ENCODE results near the gene NHERF2. TPM values are rescaled to one million over a fixed set of nuclear protein-coding genes. Genes with fewer than 3 reads are reported as not detected.

The NHERF2 gene
- total RNA-seq (2022; extraction: Qiagen RNA extraction): 43.6 to 63.6 TPM (median 62.0 TPM) in 5 replicates

GRCh38 chr16:2026461-2027023 lies at the start of gene NHERF2:
Gene NHERF2, plus strand, starts transcription at chr16:2026902. Its CDS starts 104 bp downstream, at chr16:2027006.

DNA sequence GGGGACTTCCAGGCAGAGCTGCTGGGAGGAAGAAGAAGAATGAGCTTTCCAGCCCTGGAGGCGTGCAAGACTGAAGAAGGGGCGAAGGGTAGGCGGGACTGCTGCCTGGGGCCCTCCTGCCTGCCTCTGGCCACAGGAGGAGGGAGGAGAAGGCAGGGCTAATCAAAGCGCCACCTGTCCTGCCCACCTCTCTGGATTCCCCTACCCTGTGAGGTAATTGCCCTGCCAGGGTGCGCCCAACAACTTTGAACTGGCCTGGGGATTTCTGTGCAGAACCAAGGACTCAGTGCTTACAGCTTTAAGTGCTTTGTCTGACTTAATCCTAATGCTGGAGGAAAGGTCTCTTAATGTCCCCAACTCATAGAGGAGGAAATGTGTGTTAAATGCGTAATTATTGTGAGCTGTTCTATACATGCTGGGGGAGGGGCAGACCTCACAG lies 45.3 kb upstream of the NHERF2 start, which contains the start of gene NOXO1:
Gene NOXO1 (minus strand): TSS at position 72 of the 439 bp plus-strand sequence. CDS start 290 bp downstream, outside the sequence.

GRCh38 chr16:1983544-1984346 lies 43.0 kb upstream of the NHERF2 start, which contains the start of gene GFER:
Gene GFER, plus strand, starts transcription at chr16:1984193. Its CDS starts 26 bp downstream, at chr16:1984219.

DNA sequence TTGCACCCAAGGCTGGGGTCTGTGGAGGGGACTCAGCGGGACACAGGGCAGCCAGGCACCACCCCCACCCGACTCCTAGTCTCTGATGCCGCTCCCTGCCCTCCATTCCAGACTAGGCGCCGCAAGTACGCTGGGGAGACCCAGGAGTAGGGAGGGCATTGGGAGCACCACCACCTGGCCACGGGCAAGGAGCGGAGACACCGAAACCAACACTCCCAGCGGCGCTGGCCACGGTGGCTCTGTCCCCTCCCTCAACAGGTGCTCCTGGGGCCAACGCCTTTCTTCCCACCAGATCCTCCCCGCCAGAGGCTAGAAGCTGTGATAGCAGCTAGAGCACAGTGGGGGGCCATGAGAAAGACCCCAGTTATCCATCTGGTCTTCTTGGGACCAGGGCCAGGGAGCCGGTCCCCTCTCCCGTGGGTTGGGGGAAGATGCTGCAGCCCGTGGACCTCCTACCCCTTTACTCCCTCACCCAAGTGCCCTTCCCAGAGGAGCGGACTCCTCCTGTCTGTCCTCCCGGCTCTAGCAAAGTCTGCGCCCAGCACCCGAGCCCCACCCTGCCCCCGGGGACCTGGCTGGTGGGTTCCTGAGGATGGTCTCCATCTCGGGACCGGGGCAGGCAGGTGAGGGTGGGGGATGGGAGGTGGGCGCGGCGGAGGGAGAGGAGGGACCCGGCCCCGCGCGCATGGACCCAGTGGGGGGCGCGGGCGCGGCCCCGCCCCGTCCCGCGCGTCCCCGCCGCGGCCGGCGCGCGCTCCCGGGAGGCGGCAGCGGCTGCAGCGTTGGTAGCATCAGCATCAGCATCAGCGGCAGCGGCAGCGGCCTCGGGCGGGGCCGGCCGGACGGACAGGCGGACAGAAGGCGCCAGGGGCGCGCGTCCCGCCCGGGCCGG lies 37.2 kb upstream of the NHERF2 start, which contains the start of gene SYNGR3:
Gene SYNGR3 (plus strand): TSS at position 762 of the 892 bp plus-strand sequence. CDS start 133 bp downstream, outside the sequence.

DNA sequence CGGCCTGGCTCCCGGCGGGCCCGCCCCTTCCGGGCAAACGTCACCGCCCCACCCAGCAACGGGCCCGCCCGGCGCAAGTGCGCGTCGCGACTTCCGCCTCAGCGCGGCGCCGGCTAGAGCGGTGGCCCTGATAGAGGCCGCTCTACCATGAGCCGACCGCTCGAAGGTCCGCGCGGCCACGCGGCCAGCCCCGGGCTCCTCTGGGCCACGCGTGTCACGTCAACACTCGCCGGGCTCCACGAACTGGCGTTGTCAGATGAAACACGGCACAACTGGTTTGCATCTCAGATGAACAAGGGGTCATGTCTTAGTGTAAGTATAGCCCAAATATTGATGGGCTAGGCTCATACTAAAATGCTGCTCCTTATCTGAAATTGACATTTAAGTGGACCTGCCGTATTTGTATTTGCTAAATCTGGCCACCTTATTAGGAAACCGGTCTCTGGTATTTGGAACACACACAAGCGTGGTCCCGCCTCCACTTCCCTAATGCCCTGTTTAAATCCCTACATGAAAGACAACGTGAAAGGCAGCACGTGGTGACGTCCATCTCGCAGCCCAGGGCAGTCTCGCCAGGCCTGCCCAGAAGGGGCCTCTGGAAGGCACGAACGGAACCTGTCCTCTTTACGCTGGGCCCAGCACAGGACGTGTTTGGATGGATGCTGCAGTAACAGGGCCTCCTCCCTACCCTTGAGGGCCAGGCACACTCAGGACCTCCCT lies 16.8 kb upstream of the NHERF2 start, which contains the start of gene ZNF598:
Gene ZNF598 (minus strand): TSS at position 31 of the 720 bp plus-strand sequence.

DNA sequence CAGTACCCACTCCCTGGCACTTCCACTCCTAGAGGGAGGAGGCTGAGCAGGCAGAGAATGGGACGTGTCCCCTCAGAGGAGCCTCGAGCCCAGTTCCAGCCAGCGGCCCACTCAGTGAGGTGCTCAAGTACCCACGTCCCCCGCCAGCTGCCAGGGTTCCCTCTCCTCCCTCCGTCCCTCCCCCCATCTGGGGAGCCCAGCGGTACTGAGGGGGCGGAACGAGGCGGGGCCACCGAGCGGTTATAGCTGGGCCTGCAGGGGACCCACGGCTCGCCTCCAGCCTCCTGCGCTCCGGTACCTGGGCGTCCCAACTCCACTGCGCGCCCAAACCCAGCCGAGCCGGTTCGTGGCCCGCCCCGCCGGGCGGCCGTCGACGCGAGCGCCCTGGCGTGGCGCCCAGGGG lies 7.2 kb upstream of the NHERF2 start, which contains the start of gene NPW:
Gene NPW (plus strand): TSS at position 268 of the 403 bp plus-strand sequence.

DNA sequence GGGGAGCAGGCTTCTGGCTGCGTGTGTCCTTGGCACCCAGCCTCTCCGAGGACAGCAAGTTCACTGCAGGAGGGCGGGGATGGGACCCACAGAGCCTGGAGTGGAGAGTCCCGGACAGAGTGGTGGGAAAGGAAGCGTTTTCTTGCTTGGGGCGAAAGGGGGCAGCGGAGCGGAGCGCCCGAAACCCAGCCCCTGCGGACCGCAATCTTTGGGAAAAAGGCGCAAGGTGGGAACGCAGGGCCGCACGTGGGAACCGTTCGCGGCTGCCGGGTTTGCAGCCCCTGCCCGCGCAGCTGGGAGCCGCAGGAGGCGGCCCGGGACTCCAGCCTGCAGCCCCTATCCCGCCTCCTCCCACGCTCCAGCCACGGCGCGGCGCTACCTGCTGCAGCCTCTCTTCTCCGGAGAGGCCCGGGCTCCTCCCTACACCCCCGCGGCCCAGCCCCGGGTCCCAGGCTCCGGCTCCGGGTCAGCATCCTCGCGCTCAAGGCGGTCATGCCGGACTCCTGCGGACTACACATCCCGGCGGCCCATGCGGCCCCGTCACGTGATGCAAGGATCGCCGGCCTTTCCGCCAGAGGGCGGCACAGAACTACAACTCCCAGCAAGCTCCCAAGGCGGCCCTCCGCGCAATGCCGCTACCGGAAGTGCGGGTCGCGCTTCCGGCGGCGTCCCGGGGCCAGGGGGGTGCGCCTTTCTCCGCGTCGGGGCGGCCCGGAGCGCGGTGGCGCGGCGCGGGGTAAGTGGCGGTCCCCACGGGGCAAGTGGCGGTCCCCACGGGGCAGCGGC lies 20.8 kb downstream of the NHERF2 start, which contains the start of the genes NTHL1 and TSC2:
Gene NTHL1 (minus strand): TSS at position 505 of the 786 bp plus-strand sequence. CDS start 11 bp downstream, at position 494.
Gene TSC2 (plus strand): TSS at position 656 of the 786 bp plus-strand sequence. CDS start 631 bp downstream, outside the sequence.

Other genes with a start within 250 kb of the NHERF2 start
- gene SPSB3, start 244.3 kb upstream of the NHERF2 start, total RNA-seq (2022; extraction: Qiagen RNA extraction): 15.2 to 28.8 TPM (median 25.6 TPM) in 5 replicates
- gene NUBP2, start 243.9 kb upstream of the NHERF2 start, total RNA-seq (2022; extraction: Qiagen RNA extraction): 57.1 to 94.6 TPM (median 90.2 TPM) in 5 replicates
- 0.04 to 0.13 TPM (median 0.08 TPM) in 3 of 5 replicates, not detected in the others for gene IGFALS, start 233.2 kb upstream of the NHERF2 start, total RNA-seq (2022; extraction: Qiagen RNA extraction)
- gene HAGH, start 200.1 kb upstream of the NHERF2 start, total RNA-seq (2022; extraction: Qiagen RNA extraction): 58.3 to 76.8 TPM (median 69.0 TPM) in 5 replicates
- gene FAHD1, start 199.7 kb upstream of the NHERF2 start, total RNA-seq (2022; extraction: Qiagen RNA extraction): 47.7 to 53.9 TPM (median 52.3 TPM) in 5 replicates
- 1.7 to 2.3 TPM (median 1.9 TPM) in 5 replicates for gene MEIOB, start 154.7 kb upstream of the NHERF2 start, total RNA-seq (2022; extraction: Qiagen RNA extraction)
- gene HS3ST6, start 108.5 kb upstream of the NHERF2 start, total RNA-seq (2022; extraction: Qiagen RNA extraction): 1.6 to 3.9 TPM (median 3.0 TPM) in 5 replicates
- 25.7 to 36.5 TPM (median 34.4 TPM) in 5 replicates for gene MSRB1, start 83.7 kb upstream of the NHERF2 start, total RNA-seq (2022; extraction: Qiagen RNA extraction)
- gene RPL3L, start 72.2 kb upstream of the NHERF2 start, total RNA-seq (2022; extraction: Qiagen RNA extraction): not detected in 5 replicates
- gene NDUFB10, start 67.4 kb upstream of the NHERF2 start, total RNA-seq (2022; extraction: Qiagen RNA extraction): 230 to 308 TPM (median 254 TPM) in 5 replicates
- 3,823 to 5,639 TPM (median 5,518 TPM) in 5 replicates for gene RPS2, start 62.1 kb upstream of the NHERF2 start, total RNA-seq (2022; extraction: Qiagen RNA extraction)
- gene RNF151, start 60.0 kb upstream of the NHERF2 start, total RNA-seq (2022; extraction: Qiagen RNA extraction): 0.10 TPM in 1 of 5 replicates, not detected in the others
- 32.8 to 46.2 TPM (median 39.0 TPM) in 5 replicates for gene TBL3, start 54.8 kb upstream of the NHERF2 start, total RNA-seq (2022; extraction: Qiagen RNA extraction)
- 0.09 to 0.52 TPM (median 0.21 TPM) in 5 replicates for gene NOXO1, start 45.4 kb upstream of the NHERF2 start, total RNA-seq (2022; extraction: Qiagen RNA extraction)
- gene GFER, start 42.7 kb upstream of the NHERF2 start, total RNA-seq (2022; extraction: Qiagen RNA extraction): 21.3 to 45.6 TPM (median 42.0 TPM) in 5 replicates
- gene SYNGR3, start 36.9 kb upstream of the NHERF2 start, total RNA-seq (2022; extraction: Qiagen RNA extraction): 5.5 to 9.7 TPM (median 8.2 TPM) in 5 replicates
- 45.4 to 65.2 TPM (median 62.1 TPM) in 5 replicates for gene ZNF598, start 17.1 kb upstream of the NHERF2 start, total RNA-seq (2022; extraction: Qiagen RNA extraction)
- 0.87 to 1.3 TPM (median 1.1 TPM) in 5 replicates for gene NPW, start 7.1 kb upstream of the NHERF2 start, total RNA-seq (2022; extraction: Qiagen RNA extraction)
- 37.5 to 51.5 TPM (median 47.5 TPM) in 5 replicates for gene NTHL1, start 20.9 kb downstream of the NHERF2 start, total RNA-seq (2022; extraction: Qiagen RNA extraction)
- gene TSC2, start 21.1 kb downstream of the NHERF2 start, total RNA-seq (2022; extraction: Qiagen RNA extraction): 26.6 to 43.3 TPM (median 38.2 TPM) in 5 replicates
- gene PKD1, start 109.0 kb downstream of the NHERF2 start, total RNA-seq (2022; extraction: Qiagen RNA extraction): 36.3 to 64.1 TPM (median 59.9 TPM) in 5 replicates
- 2.4 to 4.6 TPM (median 3.5 TPM) in 5 replicates for gene RAB26, start 121.7 kb downstream of the NHERF2 start, total RNA-seq (2022; extraction: Qiagen RNA extraction)
- 40.5 to 59.7 TPM (median 53.3 TPM) in 5 replicates for gene TRAF7, start 128.9 kb downstream of the NHERF2 start, total RNA-seq (2022; extraction: Qiagen RNA extraction)
- 0.32 to 0.66 TPM (median 0.56 TPM) in 5 replicates for gene CASKIN1, start 169.7 kb downstream of the NHERF2 start, total RNA-seq (2022; extraction: Qiagen RNA extraction)
- gene MLST8, start 178.6 kb downstream of the NHERF2 start, total RNA-seq (2022; extraction: Qiagen RNA extraction): 42.1 to 58.2 TPM (median 51.9 TPM) in 5 replicates
- 4.2 to 6.5 TPM (median 5.7 TPM) in 5 replicates for gene BRICD5, start 184.0 kb downstream of the NHERF2 start, total RNA-seq (2022; extraction: Qiagen RNA extraction)
- 16.3 to 36.4 TPM (median 34.8 TPM) in 5 replicates for gene PGP, start 187.9 kb downstream of the NHERF2 start, total RNA-seq (2022; extraction: Qiagen RNA extraction)
- 16.7 to 27.8 TPM (median 26.6 TPM) in 5 replicates for gene E4F1, start 196.7 kb downstream of the NHERF2 start, total RNA-seq (2022; extraction: Qiagen RNA extraction)
- gene DNASE1L2, start 209.5 kb downstream of the NHERF2 start, total RNA-seq (2022; extraction: Qiagen RNA extraction): 0.77 to 1.8 TPM (median 1.6 TPM) in 5 replicates
- 47.6 to 92.3 TPM (median 88.7 TPM) in 5 replicates for gene ECI1, start 224.7 kb downstream of the NHERF2 start, total RNA-seq (2022; extraction: Qiagen RNA extraction)
- gene RNPS1, start 241.2 kb downstream of the NHERF2 start, total RNA-seq (2022; extraction: Qiagen RNA extraction): 250 to 299 TPM (median 265 TPM) in 5 replicates